Measurements from ENCODE around the gene TMEM25. TPM values are rescaled to one million over a fixed set of nuclear protein-coding genes. Genes with fewer than 3 reads are reported as not detected.

The TMEM25 gene
- total RNA-seq, 2 donors from 2014 or later: 36.3 to 50.8 TPM

GRCh38 chr11:118491041-118491440, 40.0 kb upstream of the TMEM25 start:
- Histone ChIP-seq H3K36me3 (peaks cover 54% of the 10 kb centered on the region), H3K4me3 (no peak overlapping the region), H3K9me3 (no peaks in the 10 kb centered on the region), H3K27me3 (replicated peaks; ENCODE audit: insufficient read depth) (no peaks in the 10 kb centered on the region), H3K27ac (no peak overlapping the region), H3K4me1 (ENCODE audit: control insufficient read depth in 1 of 2, low read depth in 2 of 2) (no peaks in the 10 kb centered on the region)
- DNase-seq (ENCODE audit: low spot score) (no peak), ATAC-seq (ENCODE audit: insufficient number of reproducible peaks, low FRiP score, low read depth) (no peak)
- TF ChIP-seq CTCF (IDR thresholded peaks at IDR 0.05): no peak

GRCh38 chr11:118497831-118498230, 33.2 kb upstream of the TMEM25 start:
- Histone ChIP-seq H3K9me3 (no peaks in the 10 kb centered on the region), H3K4me1 (ENCODE audit: control insufficient read depth in 1 of 2, low read depth in 2 of 2) (no peaks in the 10 kb centered on the region), H3K27ac (no peak overlapping the region), H3K36me3 (peaks cover 77% of the 10 kb centered on the region), H3K27me3 (replicated peaks; ENCODE audit: insufficient read depth) (no peaks in the 10 kb centered on the region), H3K4me3 (no peak overlapping the region)
- no peak for TF ChIP-seq CTCF (IDR thresholded peaks at IDR 0.05)
- DNase-seq (ENCODE audit: low spot score) (no peak), ATAC-seq (ENCODE audit: insufficient number of reproducible peaks, low FRiP score, low read depth) (no peak)

GRCh38 chr11:118503216-118503615, 27.8 kb upstream of the TMEM25 start:
- DNase-seq (ENCODE audit: low spot score): no peak
- no peak for ATAC-seq (ENCODE audit: insufficient number of reproducible peaks, low FRiP score, low read depth)

GRCh38 chr11:118511601-118512000, 19.4 kb upstream of the TMEM25 start:
- no peak for DNase-seq (ENCODE audit: low spot score)

More at GRCh38 chr11:118503216-118503615, 27.8 kb upstream of the TMEM25 start:
- Histone ChIP-seq H3K9me3 (no peaks in the 10 kb centered on the region), H3K27me3 (replicated peaks; ENCODE audit: insufficient read depth) (no peaks in the 10 kb centered on the region), H3K27ac (no peak overlapping the region), H3K4me1 (ENCODE audit: control insufficient read depth in 1 of 2, low read depth in 2 of 2) (no peaks in the 10 kb centered on the region), H3K36me3 (peaks cover 71% of the 10 kb centered on the region), H3K4me3 (no peak overlapping the region)
- no peak for TF ChIP-seq CTCF (IDR thresholded peaks at IDR 0.05)

GRCh38 chr11:118514103-118514502, 16.9 kb upstream of the TMEM25 start:
- no peaks in the 10 kb centered on the region for H3K4me1 ChIP-seq (ENCODE audit: control insufficient read depth in 1 of 2, low read depth in 2 of 2)
- no peak for TF ChIP-seq CTCF (IDR thresholded peaks at IDR 0.05)
- H3K9me3 ChIP-seq: no peaks in the 10 kb centered on the region
- no peak for ATAC-seq (ENCODE audit: insufficient number of reproducible peaks, low FRiP score, low read depth)
- no peak for DNase-seq (ENCODE audit: low spot score)
- no peak overlapping the region for H3K4me3 ChIP-seq
- H3K36me3 ChIP-seq: peaks cover 72% of the 10 kb centered on the region
- H3K27ac ChIP-seq: no peak overlapping the region
- H3K27me3 ChIP-seq (replicated peaks; ENCODE audit: insufficient read depth): no peaks in the 10 kb centered on the region

More at GRCh38 chr11:118511601-118512000, 19.4 kb upstream of the TMEM25 start:
- no peaks in the 10 kb centered on the region for H3K4me1 ChIP-seq (ENCODE audit: control insufficient read depth in 1 of 2, low read depth in 2 of 2)
- TF ChIP-seq CTCF (IDR thresholded peaks at IDR 0.05): no peak
- no peak for ATAC-seq (ENCODE audit: insufficient number of reproducible peaks, low FRiP score, low read depth)
- H3K4me3 ChIP-seq: no peak overlapping the region
- no peaks in the 10 kb centered on the region for H3K9me3 ChIP-seq
- peaks cover 65% of the 10 kb centered on the region for H3K36me3 ChIP-seq
- H3K27me3 ChIP-seq (replicated peaks; ENCODE audit: insufficient read depth): no peaks in the 10 kb centered on the region
- H3K27ac ChIP-seq: no peak overlapping the region

Data from thoracic aorta (tissue), 2 donors.